WTC11 (cell line): ENCODE measurements around the gene GALNT12. TPM values are rescaled to one million over a fixed set of nuclear protein-coding genes. Genes with fewer than 3 reads are reported as not detected.

Experiments used
- ATAC-seq: fragments of 200-7000 bp; cut with Tn5 transposase; 2 replicates; pipeline ENCODE4 v1.10.0; 2021; ENCODE audit warnings: mild to moderate bottlenecking, moderate library complexity
- CTCF ChIA-PET: fragments of 300-600 bp; sonication (Branson Sonifier 250); formaldehyde crosslinking; loops from one replicate; lab custom pipeline; 2021; ENCODE audit warnings: antibody characterized with exemption; lab: Charles Lee
- POLR2A ChIA-PET: fragments of 350-600 bp; sonication (Branson Sonifier 250); formaldehyde crosslinking; loops from one replicate; lab custom pipeline; 2021; ENCODE audit warnings: antibody characterized with exemption; lab: Charles Lee
- DNase-seq: peaks from one replicate; pipeline ENCODE4 v3.0.0; 2021; ENCODE audit warnings: low spot score
- H3K27ac Mint-ChIP-seq: 2 replicates; pipeline ENCODE4 v1.8.0; 2021; ENCODE audit warnings: mixed read lengths
- H3K27me3 Mint-ChIP-seq: 2 replicates; pipeline ENCODE4 v1.8.0; 2021; ENCODE audit warnings: low read depth, mild to moderate bottlenecking, moderate library complexity, mixed read lengths
- H3K36me3 Mint-ChIP-seq: 2 replicates; pipeline ENCODE4 v1.8.0; 2021; ENCODE audit warnings: mixed read lengths
- H3K4me1 Mint-ChIP-seq: 2 replicates; pipeline ENCODE4 v1.8.0; 2022; ENCODE audit warnings: mixed read lengths
- H3K4me3 Mint-ChIP-seq: 2 replicates; pipeline ENCODE4 v1.8.0; 2021; ENCODE audit warnings: mild to moderate bottlenecking, moderate library complexity, mixed read lengths
- H3K9me3 Mint-ChIP-seq: 2 replicates; pipeline ENCODE4 v1.8.0; 2021; ENCODE audit warnings: mixed read lengths
- ATF1 ChIP-seq: sonication (generic); formaldehyde crosslinking; IDR thresholded peaks from 2 replicates; pipeline ENCODE4 v1.8.1; 2023; ENCODE audit warnings: mild to moderate bottlenecking, moderate library complexity, missing genetic modification reagents
- CREB1 ChIP-seq: sonication (generic); formaldehyde crosslinking; IDR thresholded peaks from 2 replicates; pipeline ENCODE4 v1.8.0; 2023; ENCODE audit warnings: mild to moderate bottlenecking, missing genetic modification reagents
- ELF4 ChIP-seq: sonication (generic); formaldehyde crosslinking; IDR thresholded peaks from 2 replicates; pipeline ENCODE4 v1.8.1; 2022; ENCODE audit warnings: low read depth, mild to moderate bottlenecking, moderate library complexity, missing genetic modification reagents
- ETV6 ChIP-seq: sonication (generic); formaldehyde crosslinking; IDR thresholded peaks from 2 replicates; pipeline ENCODE4 v1.8.1; 2022; ENCODE audit warnings: mild to moderate bottlenecking, missing genetic modification reagents
- GABPB1 ChIP-seq: sonication (generic); formaldehyde crosslinking; IDR thresholded peaks from 2 replicates; pipeline ENCODE4 v1.8.1; 2023; ENCODE audit warnings: mild to moderate bottlenecking, missing genetic modification reagents
- JAZF1 ChIP-seq: fragments of 250-450 bp; sonication (Bioruptor Pico); IDR thresholded peaks from 2 replicates; pipeline ENCODE4 v1.9.0; 2021; ENCODE audit warnings: moderate library complexity, mild to moderate bottlenecking, inconsistent platforms
- NFYB ChIP-seq: sonication (generic); formaldehyde crosslinking; conservative IDR thresholded peaks from 2 replicates; pipeline ENCODE4 v1.8.0; 2022; ENCODE audit warnings: low read depth, missing genetic modification reagents
- NR2C2 ChIP-seq: sonication (generic); formaldehyde crosslinking; IDR thresholded peaks from 2 replicates; pipeline ENCODE4 v1.8.0; 2022; ENCODE audit warnings: mild to moderate bottlenecking, missing genetic modification reagents
- NR3C1 ChIP-seq: sonication (generic); formaldehyde crosslinking; conservative IDR thresholded peaks from 2 replicates; pipeline ENCODE4 v1.8.1; 2023; ENCODE audit warnings: low read depth, mild to moderate bottlenecking, missing genetic modification reagents
- PRRX2 ChIP-seq: fragments of 250-450 bp; sonication (Bioruptor Pico); IDR thresholded peaks from 2 replicates; pipeline ENCODE4 v1.8.0; 2021; ENCODE audit warnings: mild to moderate bottlenecking
- SMAD4 ChIP-seq: sonication (generic); formaldehyde crosslinking; IDR thresholded peaks from 2 replicates; pipeline ENCODE4 v1.8.0; 2022; ENCODE audit warnings: mild to moderate bottlenecking, missing genetic modification reagents
- ZNF138 ChIP-seq: sonication (generic); formaldehyde crosslinking; conservative IDR thresholded peaks from 2 replicates; pipeline ENCODE4 v1.8.1; 2022; ENCODE audit warnings: mild to moderate bottlenecking, moderate library complexity, missing genetic modification reagents
- ZNF671 ChIP-seq: fragments of 250-450 bp; sonication (Bioruptor Pico); IDR thresholded peaks from 2 replicates; pipeline ENCODE4 v1.8.0; 2021; ENCODE audit warnings: mild to moderate bottlenecking
- total RNA-seq: library from RNA; stranded (reverse); gene quantifications from 3 replicates; pipeline ENCODE4 v1.2.3, GENCODE V29; 2021
- TF ChIP-seq, protein P1 (sequence below): sonication (generic); formaldehyde crosslinking; IDR thresholded peaks from 2 replicates; pipeline ENCODE4 v1.8.1; 2023; ENCODE audit warnings: mild to moderate bottlenecking, missing genetic modification reagents, borderline replicate concordance
- TF ChIP-seq, protein P2 (sequence below): sonication (generic); formaldehyde crosslinking; IDR thresholded peaks from 2 replicates; pipeline ENCODE4 v1.8.1; 2022; ENCODE audit warnings: missing genetic modification reagents, borderline replicate concordance
- TF ChIP-seq, protein P3 (sequence below): sonication (generic); formaldehyde crosslinking; IDR thresholded peaks from 2 replicates; pipeline ENCODE4 v1.8.1; 2023; ENCODE audit warnings: mild to moderate bottlenecking, missing genetic modification reagents

Gene GALNT12
- total RNA-seq, 1 experiment from 2014 or later: 19.3 TPM

DNA sequence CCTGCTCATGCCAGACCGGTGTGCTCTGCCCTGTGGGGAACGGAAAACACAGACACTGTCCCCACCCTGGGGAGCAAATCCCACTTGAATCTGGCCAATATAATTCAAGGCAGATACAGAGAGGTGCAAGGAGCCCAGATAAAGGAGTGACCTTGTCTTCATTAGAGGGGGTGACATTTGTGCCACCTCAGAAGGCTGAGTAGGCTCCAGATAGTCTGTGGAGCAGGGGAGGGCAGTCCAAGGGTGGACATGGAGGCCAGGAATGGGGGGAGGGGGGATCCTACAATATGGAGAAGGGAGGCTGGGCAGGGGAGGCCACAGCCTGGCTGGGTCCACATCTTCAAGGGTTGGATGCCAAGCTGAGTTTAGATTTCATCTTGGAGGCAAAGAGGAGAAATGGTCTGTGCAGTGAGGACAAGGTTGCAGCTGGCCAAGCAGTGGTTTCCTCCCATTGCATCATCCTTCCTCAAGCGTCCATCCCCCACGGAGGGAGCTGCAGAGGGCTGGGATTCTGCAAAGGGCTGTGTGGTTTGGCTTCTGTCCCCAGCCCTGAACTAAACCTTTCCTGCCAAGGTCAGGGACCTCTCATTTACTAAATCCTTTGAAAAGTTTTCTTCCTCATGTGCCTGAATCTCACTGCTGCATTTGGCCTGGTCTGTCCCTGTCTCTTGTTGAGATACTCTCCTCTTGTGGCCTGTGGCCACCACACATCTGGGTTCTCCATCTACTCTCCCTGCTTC is 60.1 kb downstream of the GALNT12 start:
- ATAC-seq (no peak), DNase-seq (no peak)
- TF ChIP-seq GABPB1 (CRISPR knock-in tag): peak; percentile 96
- TF ChIP-seq ELF4 (CRISPR knock-in tag): no peak
- TF ChIP-seq, protein P1, sequence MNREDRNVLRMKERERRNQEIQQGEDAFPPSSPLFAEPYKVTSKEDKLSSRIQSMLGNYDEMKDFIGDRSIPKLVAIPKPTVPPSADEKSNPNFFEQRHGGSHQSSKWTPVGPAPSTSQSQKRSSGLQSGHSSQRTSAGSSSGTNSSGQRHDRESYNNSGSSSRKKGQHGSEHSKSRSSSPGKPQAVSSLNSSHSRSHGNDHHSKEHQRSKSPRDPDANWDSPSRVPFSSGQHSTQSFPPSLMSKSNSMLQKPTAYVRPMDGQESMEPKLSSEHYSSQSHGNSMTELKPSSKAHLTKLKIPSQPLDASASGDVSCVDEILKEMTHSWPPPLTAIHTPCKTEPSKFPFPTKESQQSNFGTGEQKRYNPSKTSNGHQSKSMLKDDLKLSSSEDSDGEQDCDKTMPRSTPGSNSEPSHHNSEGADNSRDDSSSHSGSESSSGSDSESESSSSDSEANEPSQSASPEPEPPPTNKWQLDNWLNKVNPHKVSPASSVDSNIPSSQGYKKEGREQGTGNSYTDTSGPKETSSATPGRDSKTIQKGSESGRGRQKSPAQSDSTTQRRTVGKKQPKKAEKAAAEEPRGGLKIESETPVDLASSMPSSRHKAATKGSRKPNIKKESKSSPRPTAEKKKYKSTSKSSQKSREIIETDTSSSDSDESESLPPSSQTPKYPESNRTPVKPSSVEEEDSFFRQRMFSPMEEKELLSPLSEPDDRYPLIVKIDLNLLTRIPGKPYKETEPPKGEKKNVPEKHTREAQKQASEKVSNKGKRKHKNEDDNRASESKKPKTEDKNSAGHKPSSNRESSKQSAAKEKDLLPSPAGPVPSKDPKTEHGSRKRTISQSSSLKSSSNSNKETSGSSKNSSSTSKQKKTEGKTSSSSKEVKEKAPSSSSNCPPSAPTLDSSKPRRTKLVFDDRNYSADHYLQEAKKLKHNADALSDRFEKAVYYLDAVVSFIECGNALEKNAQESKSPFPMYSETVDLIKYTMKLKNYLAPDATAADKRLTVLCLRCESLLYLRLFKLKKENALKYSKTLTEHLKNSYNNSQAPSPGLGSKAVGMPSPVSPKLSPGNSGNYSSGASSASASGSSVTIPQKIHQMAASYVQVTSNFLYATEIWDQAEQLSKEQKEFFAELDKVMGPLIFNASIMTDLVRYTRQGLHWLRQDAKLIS: no peak
- Mint-ChIP-seq H3K36me3 (no peaks in the 10 kb centered on the region), H3K27me3 (no peaks in the 10 kb centered on the region; the same call in 1 of the 2 replicates), H3K4me3 (no peak overlapping the region), H3K27ac (no peak overlapping the region), H3K9me3 (peaks cover 27% of the 10 kb centered on the region), H3K4me1 (no peaks in the 10 kb centered on the region)
- CTCF ChIA-PET: no interaction called here
- POLR2A ChIA-PET: no interaction called here

DNA sequence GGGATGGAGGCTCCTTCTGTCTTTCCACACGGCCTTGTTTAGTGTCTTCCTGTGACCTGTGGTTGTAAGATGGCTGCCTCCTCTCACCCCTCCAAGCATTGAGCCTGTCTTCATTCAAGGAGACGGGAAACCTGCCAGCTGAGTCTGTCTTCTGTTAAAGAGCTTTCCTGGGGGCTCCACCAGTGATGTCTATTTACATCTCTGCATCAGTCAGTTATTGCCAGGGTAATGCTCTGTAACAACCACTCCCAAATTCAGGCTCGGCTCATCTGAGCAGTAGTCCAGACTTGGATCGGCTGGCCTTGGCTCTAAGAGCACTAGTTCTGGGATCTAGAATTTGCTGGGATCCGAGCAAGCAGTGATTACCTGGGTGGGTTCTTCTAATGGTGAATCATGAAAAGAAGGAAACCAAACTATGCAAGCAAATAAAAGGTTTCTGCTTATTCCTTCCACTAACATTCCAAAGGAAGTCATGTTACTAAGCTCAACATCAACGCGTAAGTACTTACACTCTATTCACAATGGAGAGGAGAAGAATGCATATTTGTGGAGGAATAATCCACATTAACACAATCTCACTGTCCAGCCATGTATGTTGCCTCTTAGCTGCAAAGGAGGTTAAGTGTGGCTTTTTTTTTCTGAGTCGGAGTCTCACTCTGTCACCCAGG is 61.7 kb downstream of the GALNT12 start:
- H3K9me3 Mint-ChIP-seq: peaks cover 27% of the 10 kb centered on the region
- no peak for DNase-seq
- CTCF ChIA-PET: no interaction called here
- H3K27ac Mint-ChIP-seq: no peak overlapping the region
- no peaks in the 10 kb centered on the region for H3K4me1 Mint-ChIP-seq
- POLR2A ChIA-PET: no interaction called here
- ATAC-seq: no peak
- H3K27me3 Mint-ChIP-seq: no peaks in the 10 kb centered on the region; the same call in 1 of the 2 replicates
- H3K4me3 Mint-ChIP-seq: no peak overlapping the region
- no peaks in the 10 kb centered on the region for H3K36me3 Mint-ChIP-seq
- TF ChIP-seq ETV6: no peak

DNA sequence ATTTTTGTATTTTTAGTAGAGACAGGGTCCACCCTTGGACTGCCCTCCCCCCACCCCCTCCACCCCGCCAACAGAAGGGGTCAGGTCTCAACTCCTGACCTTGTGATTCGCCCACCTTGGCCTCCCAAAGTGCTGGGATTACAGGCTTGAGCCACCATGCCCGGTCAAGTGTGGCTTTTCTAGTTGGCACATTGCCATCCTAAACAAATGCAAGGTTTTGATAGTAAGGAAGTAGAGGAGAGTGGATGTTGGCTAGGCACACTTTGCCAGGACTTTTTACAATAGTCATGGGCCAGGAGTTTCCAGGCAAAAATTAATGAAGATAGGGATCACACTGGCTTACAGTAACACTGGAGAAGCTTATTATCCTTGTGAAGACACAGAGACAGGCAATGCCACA is 62.4 kb downstream of the GALNT12 start:
- ATAC-seq: no peak
- H3K36me3 Mint-ChIP-seq: no peaks in the 10 kb centered on the region
- CTCF ChIA-PET: no interaction called here

More for the DNA sequence above, 62.4 kb downstream of the GALNT12 start:
- Mint-ChIP-seq H3K27me3 (no peaks in the 10 kb centered on the region; the same call in 1 of the 2 replicates), H3K9me3 (peaks cover 27% of the 10 kb centered on the region), H3K27ac (no peak overlapping the region), H3K4me3 (no peak overlapping the region), H3K4me1 (no peaks in the 10 kb centered on the region)
- DNase-seq: no peak
- TF ChIP-seq JAZF1: no peak
- TF ChIP-seq, protein P2, sequence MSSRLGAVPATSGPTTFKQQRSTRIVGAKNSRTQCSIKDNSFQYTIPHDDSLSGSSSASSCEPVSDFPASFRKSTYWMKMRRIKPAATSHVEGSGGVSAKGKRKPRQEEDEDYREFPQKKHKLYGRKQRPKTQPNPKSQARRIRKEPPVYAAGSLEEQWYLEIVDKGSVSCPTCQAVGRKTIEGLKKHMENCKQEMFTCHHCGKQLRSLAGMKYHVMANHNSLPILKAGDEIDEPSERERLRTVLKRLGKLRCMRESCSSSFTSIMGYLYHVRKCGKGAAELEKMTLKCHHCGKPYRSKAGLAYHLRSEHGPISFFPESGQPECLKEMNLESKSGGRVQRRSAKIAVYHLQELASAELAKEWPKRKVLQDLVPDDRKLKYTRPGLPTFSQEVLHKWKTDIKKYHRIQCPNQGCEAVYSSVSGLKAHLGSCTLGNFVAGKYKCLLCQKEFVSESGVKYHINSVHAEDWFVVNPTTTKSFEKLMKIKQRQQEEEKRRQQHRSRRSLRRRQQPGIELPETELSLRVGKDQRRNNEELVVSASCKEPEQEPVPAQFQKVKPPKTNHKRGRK (CRISPR knock-in tag): no peak
- TF ChIP-seq NR2C2 (CRISPR knock-in tag): no peak
- TF ChIP-seq, protein P3, sequence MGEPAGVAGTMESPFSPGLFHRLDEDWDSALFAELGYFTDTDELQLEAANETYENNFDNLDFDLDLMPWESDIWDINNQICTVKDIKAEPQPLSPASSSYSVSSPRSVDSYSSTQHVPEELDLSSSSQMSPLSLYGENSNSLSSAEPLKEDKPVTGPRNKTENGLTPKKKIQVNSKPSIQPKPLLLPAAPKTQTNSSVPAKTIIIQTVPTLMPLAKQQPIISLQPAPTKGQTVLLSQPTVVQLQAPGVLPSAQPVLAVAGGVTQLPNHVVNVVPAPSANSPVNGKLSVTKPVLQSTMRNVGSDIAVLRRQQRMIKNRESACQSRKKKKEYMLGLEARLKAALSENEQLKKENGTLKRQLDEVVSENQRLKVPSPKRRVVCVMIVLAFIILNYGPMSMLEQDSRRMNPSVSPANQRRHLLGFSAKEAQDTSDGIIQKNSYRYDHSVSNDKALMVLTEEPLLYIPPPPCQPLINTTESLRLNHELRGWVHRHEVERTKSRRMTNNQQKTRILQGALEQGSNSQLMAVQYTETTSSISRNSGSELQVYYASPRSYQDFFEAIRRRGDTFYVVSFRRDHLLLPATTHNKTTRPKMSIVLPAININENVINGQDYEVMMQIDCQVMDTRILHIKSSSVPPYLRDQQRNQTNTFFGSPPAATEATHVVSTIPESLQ: no peak
- TF ChIP-seq SMAD4 (CRISPR knock-in tag): no peak
- no peak for TF ChIP-seq ZNF138
- TF ChIP-seq CREB1: no peak
- TF ChIP-seq NR3C1 (CRISPR knock-in tag): no peak
- no peak for TF ChIP-seq ZNF671
- TF ChIP-seq NFYB: no peak
- TF ChIP-seq ATF1 (CRISPR knock-in tag): no peak
- no peak for TF ChIP-seq PRRX2 (CRISPR knock-in tag)
- POLR2A ChIA-PET: no interaction called here
